Stimulated activated CD4-positive, alpha-beta T cell treated with anti-CD3 and anti-CD28 coated beads, Interleukin-15, amount 100 ng/mL, for 48 hours (primary cell): ENCODE data around the gene ADCY7.

ENCODE experiments used
- DNase-seq, 2 donors: peaks; one replicate each; pipeline ENCODE4 v3.0.0-alpha.2; 2020; ENCODE audit warnings: low read depth in 2 of 2

Gene ADCY7

DNA sequence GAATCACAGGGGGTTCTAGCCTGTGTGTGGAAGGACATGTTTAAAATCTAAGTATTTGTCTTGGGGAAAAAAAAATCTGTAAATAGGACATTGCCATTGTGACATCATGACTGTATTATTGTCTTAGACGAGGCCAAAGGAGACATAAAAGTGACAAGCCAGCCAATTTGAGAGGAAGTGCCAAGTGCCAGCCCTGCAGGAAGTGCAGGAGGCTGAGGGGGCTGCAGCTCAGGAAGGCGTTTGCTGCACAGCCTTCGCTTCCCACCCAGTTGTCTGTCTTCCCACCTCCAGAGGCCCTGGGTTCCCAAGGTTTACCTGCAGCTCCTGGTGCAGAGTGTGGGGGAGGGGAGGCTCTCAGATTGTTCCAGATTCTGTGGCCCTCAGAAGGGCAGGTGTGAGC lies 1.3 kb downstream of the ADCY7 start:
- DNase-seq, result no peak

DNA sequence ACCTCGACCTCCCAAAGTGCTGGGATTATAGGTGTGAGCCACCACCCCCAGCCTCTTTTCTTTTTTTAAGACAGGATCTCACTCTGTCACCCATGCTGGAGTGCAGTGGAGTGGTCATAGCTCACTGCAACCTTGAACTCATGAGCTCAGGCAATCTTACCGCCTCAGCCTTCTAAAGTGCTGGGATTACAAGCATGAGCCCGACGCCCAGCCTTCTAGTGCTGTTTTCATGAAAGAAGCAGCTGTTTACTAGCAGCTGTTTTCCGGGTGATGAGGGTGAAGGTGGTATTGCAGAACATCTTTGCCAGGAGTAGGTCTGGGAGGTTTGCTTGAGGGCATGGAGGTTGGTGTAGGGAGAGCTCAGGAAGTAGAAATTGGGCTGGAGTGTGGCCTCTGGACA lies 2.0 kb downstream of the ADCY7 start:
- DNase-seq, result no peak

DNA sequence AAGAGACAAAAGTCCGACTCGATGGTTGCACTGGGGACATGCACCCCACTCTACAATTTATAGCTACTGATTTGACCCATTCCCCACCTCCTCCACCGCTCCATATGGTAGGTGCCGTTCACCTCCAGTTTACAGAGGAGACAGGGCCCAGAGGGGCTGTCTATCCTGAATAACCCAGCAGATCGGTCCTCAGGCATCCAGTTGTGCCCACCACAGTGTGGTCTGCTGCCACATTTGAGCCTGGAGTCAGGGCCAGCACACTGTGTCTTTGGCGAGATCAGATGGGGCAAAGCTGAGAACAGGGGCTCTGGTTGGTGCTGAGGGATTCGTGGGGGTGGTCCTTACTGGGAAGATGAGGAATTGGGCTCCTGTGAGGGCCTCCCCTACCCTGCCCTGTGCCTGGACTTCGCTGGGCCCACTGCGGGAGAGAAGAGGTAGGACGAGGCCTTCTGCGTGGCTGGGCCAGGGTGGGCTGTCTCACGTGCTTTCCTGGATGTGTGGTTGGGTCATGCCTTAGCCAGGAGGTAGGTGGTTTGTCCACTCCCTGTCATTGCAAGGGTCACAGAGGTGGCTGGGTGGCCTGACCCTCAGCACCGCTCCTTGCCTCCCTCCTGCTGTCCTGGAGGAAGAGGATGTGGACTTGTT lies 2.8 kb downstream of the ADCY7 start:
- DNase-seq, result no peak

DNA sequence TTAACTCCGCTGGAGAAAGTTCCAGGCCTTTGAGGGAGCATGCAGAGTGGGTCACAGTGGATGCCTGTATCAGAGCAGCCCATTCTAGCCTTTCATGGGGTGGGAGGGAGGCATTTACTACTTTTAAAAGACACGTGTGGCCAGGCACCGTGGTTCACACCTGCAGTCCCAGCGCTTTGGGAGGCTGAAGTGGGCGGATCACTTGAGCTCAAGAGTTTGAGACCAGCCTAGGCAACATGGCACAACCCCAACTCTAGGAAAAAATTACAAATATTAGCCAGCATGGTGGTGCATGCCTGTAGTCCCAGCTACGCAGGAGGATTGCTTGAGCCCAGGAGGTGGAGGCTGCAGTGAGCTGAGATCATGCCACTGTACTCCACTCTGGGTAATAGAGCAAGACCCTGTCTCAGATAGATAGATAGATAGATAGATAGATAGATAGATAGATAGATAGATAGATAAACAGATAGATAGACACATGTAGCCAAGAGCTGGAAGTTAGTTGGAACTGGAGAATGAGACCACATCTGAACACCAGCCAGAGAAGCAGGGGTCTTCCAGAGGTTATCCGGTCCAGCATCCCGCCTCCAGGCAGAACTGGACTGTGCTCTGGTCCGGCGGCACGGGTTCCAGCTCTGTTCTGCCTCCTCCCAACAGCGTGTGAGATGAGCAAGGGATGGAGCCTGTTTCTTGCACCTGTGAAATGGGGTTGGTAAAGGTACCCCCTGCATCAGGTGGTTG lies 3.6 kb downstream of the ADCY7 start:
- no peak for DNase-seq

DNA sequence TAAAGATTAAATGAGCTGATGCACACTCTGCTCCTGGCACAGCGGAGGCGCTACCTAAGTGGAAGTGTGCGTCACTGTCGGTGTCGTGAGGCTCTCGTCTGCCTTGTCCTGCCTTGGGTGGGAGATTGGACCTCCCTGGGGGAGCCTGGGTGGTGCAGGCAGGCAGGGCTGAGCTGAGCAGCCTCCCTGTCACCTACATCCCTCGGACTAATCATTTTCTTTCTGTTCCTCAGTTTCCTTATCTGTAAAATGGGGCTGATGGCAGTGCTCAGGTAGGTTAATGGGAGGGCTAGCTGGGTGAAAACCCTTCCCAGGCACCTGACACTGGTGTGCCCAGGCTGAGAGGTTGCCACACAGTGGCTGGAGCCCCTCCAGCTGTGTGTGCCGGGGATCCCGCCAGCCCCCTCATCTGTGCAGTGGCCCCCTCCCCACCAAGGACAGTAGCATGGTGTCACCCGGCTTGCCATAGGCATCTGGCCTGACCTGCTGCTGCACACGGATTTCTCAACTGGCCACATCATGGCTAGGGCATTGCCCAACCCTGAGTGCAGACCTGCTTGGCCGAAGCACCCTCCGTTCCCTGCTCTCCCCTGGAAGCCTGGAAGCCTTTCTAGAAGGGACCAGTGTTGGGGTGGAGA lies 4.3 kb downstream of the ADCY7 start:
- DNase-seq, result no peak

DNA sequence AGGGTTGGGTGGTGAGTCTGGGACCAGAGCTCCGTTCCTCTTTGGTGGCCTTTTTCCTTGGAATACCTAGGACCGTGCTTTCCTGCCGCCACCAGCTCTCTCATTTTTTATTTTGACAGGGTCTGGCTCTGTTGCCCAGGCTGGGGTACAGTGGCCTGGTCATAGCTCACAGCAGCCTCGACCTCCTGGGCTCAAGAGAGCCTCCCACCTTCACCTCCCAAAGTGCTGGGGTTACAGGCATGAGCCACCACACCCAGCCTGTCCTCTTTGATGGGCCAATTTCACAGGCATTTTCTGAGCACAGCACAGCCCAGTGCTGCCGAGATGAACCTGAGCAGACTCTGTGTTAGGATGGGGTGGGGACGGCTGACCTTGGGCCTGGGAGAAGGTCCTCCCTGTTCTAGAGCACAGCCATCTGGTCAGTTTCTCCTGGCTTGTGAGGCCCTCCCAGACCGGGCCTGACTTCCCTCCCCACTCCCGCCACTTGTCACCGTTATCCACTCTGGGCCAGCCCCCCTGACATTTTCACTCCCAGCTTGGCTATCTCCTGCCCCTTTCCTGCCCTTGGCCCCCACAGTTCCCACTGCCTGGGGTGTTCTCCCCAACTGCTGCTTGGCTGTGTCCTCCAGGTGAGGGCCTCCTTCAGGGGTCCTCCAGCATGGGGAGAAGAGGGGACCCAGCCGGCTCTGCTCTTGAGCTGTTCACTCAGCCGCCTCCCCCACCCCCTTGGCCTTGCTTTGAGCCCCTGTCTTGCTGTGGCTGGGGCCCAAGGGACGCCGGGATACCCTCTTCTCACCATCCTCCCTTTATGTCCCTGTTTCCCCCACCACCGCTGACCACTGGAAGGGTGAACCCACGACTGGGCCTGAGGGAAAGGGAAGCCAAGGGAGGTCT lies 5.0 kb downstream of the ADCY7 start:
- DNase-seq, result no peak

DNA sequence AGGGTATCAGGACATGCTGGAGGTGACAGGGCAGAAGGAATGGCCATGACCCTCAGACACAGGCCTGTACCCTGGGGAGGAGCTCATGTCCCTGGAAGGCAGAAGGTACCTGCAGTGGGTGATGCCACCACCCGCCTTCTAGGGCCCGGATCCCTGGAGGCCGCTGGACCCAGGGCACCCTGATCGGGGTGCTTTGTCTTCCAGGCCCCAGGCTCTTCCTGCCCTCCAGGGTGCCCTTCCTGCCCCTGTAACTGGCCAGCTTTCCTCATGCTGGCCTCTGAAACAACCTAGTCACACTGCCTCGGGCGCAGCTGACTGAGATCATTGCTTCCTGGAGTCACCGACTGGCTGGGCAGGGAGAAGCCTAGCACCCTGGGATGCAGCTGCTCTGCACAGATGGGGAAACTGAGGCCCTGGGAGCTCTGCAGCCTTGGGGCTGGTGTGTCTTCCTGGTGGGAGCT lies 5.8 kb downstream of the ADCY7 start:
- no peak for DNase-seq

DNA sequence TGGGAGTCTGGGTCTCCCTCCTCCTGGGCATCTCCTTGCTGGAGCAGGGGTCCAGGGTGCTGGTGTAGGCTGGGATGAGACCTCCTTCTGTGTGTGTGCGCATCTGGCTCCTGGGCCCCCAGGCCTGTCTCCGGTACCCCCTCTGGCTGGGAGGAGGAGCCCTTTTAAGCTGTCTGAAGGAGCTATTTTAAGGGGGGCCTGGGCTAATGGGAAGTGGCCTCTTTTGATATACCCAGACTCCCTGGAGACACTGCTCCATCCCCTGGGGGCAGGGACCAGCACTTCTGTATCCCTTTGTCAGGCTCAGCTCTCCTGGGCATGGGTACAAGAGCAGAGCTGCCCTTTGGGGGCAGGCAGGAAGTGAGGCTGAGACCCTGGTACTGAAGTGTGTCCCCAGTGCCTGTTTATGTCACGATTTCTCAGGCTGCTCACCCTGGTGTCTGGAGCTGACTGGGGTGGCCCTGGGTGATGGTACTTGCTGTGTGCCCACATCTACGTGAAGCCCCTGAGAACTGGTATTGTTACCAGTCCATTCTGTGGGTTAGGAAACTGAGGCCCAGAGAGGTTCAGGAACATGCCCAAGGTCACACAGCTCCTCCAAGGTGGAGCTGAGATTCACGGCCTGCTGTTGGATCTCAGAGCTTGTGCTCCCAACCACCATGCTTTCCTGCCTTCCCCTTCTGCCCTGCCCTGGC lies 6.5 kb downstream of the ADCY7 start:
- DNase-seq, result no peak

DNA sequence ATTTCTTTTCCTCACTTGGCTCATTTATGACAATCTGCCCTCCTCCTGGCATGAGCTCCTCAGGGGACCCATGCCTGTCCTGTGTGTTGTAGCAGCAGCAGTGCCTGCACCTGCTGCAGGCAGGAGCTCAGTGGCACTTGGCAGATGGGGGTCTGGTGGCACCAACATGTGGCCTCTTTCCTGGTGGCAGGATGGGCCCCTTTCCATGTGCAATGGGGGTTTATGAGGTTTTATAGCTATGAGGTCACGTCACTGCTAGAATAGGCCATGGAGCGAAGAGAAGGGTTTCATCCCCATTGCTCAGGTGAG lies 7.0 kb downstream of the ADCY7 start:
- no peak for DNase-seq

DNA sequence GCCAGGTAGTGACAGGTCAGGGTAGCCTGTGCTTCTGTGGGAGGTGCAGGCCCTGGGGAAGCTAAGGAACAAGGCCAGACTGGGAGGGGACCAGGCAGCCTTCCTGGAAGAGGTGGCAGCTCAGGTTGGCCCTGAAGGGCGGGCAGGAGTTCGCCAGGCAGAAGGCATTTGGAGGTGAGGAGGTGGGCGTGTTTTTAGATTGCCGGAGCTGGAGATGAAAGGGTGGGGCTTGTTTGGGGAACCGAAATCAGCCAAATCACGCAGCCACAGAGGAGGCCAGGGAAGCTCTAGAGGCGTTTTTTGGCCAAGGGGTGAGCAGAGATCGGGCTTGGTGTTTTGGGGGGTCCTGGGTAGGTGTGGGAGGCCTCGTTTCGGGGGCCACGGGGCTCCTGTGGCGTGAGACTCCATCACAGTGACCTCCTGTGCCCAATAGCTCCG lies 7.6 kb downstream of the ADCY7 start:
- peak in 1 of 2 donors; percentile 44 for DNase-seq

DNA sequence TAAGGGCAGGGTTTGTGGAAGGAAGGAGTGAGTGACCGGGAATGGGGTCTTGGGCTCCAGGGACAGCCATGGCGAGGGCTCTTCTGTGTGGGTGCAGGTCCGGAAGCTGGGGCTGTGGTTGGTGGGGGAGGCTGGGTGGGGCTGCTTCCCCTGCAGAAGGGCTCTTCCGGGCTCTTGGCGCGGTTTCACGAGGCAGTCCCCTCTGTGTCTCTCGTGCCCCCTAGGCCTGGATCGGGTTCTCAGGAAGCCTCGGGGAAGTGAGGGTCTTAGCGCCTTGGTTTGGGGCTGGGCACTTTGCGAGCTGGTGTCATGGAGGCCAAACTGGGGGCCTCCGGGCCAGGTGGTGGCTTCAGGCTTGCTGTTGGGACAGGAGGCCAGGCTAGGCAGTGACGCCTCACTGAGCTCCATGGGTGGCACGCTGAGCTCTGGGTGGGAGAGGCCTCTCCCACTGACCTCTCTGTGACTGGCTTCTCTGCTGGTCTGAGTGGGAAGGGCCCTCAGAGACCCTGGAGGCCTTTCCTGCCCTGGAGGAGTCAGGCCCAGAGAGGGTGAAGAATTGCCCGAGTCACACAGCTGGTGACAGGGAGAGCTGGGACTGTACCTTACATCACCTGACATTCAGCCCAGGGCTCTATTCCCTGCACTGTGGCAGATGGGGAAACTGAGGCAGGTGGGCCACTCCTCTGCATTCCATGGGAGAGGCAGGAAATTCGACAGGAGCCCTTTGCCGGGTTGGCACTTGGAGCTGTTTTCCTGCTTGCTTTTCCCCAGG lies 8.2 kb downstream of the ADCY7 start:
- peak in 1 of 2 donors; percentile 34 for DNase-seq

DNA sequence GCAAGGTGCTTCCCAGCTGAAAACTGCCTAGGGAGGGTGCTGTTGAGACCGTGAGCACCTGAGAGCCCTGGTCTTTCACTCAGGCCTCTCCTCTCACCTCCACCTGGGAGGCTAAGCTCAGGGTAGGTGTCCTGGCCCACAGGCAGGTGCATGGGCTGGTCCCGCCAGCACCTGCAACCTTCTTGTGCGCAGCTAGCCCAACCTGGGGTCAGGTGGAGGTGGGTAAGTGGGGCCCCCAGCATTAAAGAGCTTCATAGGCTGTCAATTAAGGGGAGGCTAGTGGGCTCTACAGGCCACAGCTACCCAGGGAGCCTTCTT lies 8.7 kb downstream of the ADCY7 start:
- DNase-seq, result no peak

DNA sequence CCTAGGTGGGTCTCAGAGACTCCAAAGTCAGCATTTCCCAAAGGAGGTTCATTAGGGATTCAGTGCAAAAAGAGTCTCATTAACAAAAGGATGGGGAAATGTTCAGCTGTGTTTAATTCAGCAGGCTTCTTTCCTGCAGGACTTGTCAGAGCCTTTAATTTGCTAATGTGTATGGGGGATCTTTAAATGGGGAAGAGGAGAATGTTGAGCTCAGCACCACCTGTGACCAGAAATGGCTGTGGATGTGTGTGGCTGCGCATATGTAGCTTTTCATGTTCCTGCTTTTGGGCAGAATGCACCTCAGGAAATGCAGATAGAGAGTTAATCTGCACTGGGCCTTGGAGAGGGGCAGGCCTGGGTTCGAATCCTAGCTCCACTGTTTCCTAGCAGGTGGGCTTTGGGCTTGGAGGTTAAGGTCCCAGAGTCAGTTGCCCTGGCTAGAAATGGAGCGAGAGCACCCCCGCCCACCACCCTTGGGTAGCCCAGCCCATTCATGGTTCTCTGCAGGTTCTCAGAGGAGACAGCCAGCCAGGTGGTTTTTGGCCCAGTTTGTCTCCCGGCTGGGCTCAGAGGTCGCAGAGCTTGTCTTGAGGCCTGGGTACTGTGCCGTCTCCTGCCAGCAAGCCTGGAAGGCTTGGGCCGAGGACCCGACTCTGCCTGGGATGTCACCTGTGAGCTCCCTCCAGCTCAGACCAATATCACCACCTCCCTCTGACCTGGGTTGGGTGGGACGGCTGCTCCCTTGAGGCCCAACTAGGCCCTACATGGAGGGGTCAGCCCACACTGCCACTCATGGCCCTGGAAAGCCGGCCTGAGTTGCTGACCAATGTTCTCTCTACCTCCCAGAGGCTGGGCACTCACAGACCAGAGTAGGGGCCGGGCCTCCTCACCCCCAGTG lies 9.3 kb downstream of the ADCY7 start:
- DNase-seq, result no peak

DNA sequence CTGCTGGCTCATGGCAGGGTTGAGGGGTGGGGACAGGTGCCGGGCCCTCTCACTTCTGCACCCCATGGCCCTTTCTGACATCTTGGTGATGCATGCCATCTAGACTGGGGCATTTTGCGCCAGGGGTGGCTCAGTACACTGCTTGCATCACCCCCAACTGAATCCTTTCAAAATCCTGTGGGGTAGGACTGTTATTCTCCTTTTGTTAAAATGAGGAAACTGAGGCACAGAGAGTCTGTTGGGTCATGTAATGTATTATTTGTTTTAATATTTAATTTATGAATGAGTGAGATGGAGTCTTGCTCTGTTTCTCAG lies 9.9 kb downstream of the ADCY7 start:
- no peak for DNase-seq

DNA sequence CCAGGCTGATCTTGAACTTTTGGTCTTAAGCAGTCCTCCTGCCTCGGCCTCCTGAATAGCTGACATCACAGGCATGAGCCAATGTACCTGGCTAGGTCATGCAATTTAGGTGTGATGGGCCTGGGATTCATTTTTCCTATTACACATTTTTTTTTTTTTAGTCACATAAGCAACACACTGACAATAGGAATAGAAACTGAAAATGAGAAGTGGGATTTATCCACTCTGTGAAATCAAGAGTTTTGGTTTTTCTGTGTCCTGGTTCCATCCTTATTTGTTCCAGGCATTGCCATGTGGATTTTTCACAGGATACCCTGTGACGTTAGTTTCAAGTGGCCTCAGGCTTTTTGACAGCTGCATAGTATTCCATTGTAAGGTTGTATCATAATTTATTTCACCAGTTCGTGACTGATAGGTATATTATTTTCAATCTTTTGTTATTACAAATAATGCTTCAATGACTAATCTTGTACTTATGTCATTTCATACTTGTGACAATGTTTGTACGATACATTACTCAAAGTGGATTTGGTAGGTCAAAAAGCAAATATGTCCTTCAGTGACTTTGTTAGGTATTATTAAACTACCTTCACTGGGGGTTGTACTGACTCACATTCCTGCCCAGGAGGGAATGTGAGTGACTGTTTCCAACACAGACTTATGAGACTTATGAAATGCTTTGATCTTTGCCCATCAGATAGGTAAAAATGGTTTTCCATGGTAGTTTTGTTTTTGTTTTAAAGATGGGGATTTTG lies 10.6 kb downstream of the ADCY7 start:
- no peak for DNase-seq

DNA sequence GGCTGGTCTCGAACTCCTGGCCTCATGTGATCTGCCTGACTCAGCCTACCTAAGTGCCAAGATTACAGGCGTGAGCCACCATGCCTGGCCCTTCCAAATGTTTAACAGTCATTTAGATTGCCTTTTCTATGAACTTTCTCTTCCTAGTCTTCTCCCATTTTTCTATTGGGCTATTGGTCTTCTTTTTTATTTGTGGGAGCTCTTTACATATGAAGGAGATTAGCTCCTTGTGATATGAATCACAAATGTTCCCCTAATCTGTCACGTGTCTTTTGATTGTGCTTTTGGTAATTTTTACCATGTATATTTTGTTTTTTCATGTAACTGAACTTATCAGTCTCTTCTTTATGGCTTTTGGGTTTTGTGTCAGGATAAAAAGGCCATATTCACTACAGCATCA lies 11.9 kb downstream of the ADCY7 start:
- DNase-seq, result no peak

DNA sequence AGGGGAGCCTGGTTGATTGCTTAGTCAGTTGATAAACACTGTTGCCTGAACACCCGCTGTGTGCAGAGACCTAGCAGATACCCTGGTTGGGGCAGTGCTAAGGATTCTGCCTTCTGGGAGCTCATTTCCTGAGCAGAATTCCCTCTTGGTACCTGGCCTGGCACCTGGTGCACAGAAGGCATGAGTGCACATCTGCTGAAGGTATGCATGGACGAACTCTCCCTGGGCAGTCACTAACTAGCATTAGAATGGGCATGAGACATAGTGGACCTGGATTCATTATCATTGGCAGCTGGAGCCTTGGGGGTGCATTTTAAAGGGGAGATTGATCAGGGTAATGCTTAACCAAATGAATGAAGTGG lies 13.1 kb downstream of the ADCY7 start:
- DNase-seq, result no peak

DNA sequence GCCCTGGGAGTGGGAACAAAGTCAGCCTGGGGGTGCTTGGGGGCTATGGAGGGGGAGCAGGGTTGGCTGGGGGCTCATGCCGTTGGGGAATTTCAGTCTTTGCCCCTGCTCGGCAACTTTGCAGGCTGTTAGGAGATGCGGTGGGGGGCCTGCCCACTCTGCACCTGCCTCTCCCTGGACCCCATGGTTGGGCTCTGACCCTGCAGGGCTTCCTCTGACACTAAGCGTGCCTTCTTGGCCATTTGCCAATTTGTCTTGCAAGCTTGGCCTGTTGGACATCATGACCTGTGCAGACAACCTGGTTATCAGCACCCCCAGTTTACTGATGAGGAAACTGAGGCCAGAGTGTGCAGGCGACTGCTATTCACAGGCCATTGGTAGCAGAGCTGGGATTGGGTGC lies 14.6 kb downstream of the ADCY7 start:
- DNase-seq, result no peak

DNA sequence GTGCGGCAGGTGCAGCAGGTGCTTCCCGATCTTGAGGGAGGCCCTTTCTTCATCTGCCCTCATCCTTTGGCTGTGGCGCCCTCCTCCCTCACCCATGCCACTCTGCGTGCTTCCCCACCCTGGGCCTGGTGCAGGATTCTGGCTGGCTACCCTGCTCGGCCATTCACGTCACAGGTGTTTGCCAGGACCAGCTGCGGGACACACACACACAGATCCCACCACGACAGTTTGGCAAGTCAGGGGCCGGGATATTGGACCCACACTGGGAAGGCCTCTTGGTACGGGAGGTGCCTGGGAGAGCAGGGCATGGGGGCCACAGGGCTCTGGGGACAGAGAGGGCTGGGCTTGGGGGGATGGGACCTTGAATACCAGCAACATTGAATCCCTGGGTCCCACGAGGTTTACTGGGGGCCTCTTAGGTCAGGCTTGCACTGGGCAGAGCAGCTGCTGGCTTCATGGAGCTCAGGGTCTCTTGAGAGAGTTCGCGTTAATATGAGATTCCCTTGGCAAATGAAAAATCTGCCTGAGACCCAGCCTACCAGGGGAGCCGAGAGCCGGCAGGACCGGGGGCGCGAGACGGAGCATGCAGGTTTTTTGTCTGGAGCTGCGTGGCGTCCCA lies 15.1 kb downstream of the ADCY7 start:
- no peak for DNase-seq
